GM21528 (cell line): ENCODE measurements around the gene SNED1.

Experiments used
- ATAC-seq: cut with Tn5 transposase; IDR thresholded peaks from one replicate; pipeline ENCODE4 v1.9.1; 2021; ENCODE audit warnings: mild to moderate bottlenecking, moderate library complexity; ENCODE audit not compliant: unreplicated experiment, low FRiP score

SNED1 gene

DNA sequence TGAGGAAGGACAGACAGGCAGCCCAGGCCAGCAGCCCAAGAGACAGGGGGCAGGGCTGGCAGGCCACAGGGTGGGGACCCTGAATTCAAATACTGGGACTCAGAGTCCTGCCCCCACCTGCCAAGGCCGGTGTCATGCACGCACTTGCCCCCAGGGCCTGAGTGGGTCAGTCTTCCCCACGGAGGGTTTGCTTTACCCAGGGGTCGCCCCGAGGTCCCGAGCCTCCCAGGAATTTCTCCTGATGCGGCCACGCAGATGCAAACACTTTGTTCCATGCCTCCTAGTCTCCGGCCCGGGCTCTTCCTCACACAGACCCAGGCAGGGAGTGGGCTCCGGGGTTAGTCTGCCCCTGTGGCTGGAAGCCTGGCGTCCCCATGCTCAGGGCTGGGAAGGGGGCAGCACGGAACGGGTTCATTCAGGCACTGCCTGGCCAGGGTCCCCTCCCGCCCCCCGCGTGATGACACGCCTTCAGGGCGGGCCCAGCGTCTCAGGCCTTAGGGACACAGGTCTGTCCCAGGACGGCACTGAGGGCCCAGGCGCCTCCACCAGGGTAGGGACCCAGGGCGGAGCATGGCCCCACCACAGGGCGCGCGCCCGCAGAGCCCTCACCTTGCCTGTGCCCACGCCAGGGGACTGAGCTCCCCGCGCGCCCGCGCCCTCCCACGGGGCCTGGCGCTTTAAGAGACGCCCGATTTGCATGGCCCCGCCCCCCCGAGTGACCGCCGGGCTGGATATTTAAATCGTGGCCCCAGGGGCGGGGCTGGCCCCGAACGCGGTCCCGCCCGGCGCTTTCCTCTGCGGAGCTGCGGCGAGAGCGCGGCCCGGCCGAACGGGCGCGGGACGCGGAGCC lies at the start of gene SNED1:
Gene SNED1, plus strand, starts transcription at position 763 of the 850 bp plus-strand sequence. CDS start 220 bp downstream, outside the sequence.
- no peak for ATAC-seq

DNA sequence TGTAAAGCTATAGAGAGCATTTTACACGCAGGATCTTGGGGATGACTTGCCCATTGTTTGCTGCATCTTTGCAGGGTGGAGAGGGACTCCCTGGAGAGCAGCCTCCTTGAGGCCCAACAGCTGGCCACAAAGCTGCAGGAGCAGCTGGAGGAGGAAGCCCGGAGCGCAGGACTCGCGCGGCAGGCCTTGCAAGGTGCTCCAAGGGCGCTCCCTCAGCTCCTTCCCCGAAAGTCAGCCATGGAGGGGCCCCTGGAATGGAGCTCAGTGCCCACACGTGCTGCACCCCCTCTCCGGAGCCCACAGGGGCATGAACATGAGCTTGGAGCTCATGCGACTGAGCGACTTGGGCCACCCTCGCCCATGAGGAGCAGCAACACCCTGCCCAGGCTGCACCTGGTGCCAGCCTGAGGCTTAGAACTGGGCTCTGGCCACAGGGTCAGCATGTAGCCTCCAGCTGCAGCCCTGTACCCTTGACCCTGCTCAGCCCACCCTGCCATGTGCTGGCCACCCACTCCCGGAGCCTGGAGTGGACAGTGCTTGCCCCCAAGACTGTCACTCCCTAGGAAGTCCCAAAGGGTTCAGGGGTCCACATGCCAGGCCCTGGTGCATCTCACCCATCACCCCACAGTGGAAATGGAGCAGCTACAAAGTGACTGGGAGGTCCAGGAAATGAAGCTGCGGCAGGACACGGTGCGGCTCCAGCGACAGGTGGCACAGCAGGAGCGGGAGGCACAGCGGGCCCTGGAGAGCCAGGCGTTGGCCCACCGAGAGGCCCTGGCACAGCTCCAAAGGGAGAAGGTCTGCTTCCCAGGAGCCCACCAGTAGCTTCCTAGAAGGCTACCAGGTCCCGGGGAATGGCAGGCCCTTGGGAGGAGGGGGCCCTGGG lies 49.3 kb upstream of the SNED1 start:
- ATAC-seq = no peak

DNA sequence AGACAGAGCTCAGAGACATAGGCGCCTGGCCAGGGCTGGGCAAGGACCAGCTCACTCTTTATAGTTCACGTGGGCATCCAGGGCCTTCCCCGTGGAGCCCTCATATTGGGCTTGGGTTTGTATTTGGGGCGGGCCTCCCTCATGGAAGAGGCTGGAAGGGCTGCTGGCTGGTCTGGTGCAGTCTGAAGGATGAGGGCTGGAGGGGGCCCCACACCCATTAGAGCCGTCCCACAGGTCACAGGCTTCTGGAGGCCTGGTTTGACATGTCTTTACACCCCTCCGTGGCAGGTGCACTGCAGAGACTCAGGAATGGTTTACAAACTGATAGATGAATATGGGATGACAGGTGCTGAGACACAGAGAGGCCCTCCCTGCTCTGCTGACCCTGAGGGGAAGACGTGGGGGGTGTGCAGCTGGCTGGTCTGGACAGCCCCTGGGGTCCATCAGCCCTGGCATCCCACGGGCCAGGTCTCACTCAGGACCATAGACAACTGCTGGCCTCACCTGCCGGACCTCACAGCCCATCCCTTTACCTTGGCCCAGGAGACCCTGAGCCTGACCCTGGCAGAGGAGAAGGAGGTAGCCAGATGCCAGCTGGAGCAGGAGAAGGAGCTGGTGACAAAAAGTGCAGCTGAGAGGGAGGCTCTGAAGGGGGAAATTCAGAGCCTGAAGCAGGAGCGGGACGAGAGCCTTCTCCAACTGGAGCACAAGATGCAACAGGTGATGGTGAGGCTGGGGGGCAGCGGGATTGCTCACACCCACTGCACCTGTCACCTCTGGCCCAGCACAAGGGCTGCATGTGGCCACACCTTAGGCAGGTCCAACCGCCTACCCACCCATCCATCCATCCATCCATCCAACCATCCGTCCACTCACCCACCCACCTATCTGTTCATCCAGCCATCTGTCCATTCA lies 48.4 kb upstream of the SNED1 start:
- ATAC-seq = no peak

DNA sequence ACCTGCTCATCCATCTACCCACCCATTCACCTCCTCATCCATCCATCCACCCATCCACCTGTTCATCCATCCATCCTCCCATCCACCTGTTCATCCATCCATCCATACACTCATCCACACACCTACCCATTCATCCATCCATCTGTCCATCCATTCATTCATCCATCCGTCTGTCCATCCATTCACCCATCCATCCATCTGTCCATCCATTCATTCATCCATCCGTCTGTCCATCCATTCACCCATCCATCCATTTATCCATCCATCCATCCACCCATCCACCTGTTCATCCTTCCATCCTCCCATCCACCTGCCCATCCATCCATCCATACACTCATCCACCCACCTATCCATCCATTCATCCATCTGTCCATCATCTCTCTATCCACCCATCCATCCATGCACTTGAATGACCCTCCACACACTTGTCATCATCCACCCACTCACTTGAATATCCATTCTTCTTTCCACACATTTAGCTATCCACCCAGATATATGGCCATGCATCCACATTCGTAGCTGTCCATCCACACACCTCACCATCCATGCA lies 47.3 kb upstream of the SNED1 start:
- ATAC-seq = no peak

DNA sequence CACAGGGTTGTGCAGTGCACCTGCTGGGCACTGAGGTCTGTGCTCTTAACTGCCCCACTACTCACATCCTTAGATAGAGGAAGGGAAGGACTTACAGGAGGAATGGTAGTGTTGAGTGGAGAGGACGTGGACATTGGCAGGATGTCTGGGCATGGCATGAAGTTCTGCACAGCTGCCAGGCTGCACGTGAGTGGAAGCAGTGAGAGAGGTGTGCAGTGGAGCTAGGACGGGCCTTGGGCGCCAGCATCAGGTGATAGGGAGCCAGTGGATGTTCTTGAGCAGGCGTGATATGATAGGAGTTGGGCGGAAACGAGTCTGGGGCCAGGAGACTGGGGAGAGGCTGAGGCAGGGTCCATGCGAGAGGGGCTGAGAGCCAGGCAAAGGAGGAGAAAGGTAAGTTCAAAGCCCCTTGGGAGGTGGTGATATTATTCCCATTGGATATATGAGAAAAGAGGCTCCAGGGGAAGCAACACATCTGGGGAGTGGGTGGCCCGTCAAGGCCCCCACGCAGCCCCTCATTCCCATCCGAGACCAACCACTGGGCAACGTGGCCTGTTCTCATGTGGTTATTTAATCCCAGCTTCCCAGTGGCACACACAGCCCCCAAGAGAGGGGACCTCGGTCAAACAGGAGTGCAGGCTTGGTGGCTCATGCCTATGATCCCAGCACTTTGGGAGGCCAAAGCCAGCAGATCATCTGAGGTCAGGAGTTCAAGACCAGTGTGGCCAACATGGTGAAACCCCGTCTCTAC lies 45.7 kb upstream of the SNED1 start:
- no peak for ATAC-seq

DNA sequence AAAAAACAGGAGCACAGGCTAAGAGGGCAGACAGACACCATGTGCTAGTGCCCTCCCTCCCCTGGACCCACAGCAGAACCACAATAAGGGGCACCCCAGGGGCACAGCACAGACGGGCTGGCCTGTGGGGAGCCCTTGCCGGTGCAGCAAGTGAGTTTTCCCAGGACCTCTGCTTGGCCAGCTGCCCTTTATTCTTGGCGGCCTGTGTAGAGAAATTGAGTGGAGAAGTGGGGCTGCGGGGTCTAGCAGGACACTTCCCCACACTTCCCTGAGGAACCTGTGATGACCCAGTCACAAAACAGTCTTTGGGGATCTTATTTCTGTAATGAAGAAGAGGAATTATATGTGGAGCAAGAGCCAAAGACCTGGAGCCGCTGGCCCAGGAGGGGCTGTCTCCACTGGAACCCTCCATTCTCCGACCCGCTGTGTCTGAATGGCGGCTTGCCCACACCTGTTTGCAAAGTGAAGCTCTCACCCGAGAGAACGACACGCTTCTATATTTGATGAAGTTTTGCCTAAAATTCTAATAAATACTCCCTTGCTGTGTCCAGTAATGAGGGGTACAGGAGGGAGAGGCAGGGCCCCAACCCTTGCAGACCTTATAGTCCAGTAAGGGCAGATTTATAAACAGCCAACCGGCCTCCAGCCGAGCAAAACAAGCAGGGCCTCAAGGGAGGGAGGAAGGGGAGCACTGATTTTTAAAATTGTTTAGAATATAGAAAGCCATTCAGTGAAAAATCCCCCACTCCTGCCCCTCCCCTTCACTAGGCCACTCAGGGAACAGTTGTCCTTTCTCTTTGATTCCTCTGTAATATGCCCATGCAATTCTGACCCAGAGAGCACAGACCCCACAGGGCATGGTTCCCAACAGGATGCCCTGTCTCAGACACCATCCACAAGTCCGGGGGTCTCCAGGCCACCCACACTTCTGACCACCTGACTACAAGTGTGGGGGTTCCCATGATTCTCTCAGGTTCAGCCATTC lies 44.7 kb upstream of the SNED1 start:
- ATAC-seq = no peak

DNA sequence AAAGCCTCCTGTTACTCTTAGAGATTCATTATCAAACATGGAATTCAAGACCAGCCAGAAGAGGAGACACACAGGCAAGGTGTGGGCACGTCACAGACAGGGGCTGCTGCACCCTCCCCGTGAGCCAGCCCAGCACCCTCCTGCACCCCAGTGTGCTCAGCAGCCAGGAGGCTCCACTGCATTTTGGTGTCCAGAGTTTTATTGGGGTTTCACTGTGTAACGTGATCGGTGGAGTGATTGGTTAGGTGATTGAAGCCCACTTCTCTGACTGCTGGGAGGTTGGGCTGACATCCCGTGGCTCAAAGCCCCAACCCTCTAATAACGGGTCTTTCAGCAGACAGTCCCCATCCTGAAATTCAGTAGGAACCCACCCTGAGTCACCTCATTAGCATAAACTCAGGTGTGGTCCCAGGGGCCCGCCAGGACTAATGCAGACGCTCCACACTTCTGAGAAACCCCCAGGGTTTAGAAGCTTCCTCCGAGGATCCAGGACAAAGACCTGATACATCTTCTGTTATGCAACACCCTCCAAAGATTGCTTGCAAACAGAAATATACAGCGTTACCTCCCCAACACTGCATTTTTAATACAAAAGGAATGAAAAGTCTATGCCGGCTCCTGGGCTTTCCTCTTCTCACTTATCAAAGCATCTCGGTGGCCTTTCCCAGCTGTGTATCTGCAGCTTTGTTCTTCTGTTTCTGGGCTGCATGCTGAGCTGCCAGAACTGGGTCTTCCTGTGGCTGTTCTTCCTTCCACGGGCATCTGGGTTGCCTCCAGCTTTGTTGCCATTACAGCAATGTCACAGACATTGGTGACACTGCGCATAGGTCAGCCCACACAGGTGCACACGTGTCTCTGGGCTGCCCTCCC lies 43.7 kb upstream of the SNED1 start:
- no peak for ATAC-seq

DNA sequence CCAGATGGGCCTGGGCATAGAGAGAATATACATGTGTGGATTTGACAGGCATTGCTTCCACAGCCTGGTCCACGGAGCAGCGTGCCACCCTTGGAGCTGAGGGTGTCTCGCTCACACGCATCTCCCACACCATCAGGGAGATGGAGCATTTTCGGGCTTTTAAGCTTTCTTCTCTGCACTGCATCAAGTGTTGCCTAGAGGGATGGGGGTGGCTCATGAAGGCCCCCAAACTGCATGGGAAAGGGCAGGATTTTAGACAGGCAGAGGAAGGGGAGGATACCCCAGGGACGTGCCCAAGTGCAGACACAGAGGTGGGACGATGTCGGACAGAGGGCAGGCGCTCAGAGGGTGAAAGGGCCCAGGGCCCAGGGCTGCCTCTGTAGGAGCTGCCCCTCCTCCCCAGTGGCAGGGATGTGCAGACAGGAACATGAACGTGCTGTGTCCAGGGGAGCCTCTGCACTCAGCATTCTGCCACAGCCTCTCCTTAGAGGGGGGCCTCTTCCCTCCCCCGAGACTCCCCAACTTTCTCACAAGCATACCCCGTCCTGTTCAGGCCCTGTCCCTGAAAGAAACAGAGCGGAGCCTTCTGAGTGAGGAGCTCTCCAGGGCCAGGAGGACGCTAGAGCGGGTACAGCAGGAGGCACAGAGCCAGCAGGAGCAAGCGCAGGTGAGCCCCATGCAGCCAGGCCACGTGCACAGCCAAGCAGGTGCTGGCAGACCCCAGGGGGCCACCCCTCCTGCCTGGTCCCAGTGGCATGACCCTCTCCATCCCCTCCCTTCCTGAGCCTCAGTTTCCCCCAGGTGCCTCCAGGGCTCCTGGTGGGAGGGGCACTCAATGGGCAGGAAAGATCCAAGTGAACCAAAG lies 42.9 kb upstream of the SNED1 start:
- ATAC-seq = no peak

DNA sequence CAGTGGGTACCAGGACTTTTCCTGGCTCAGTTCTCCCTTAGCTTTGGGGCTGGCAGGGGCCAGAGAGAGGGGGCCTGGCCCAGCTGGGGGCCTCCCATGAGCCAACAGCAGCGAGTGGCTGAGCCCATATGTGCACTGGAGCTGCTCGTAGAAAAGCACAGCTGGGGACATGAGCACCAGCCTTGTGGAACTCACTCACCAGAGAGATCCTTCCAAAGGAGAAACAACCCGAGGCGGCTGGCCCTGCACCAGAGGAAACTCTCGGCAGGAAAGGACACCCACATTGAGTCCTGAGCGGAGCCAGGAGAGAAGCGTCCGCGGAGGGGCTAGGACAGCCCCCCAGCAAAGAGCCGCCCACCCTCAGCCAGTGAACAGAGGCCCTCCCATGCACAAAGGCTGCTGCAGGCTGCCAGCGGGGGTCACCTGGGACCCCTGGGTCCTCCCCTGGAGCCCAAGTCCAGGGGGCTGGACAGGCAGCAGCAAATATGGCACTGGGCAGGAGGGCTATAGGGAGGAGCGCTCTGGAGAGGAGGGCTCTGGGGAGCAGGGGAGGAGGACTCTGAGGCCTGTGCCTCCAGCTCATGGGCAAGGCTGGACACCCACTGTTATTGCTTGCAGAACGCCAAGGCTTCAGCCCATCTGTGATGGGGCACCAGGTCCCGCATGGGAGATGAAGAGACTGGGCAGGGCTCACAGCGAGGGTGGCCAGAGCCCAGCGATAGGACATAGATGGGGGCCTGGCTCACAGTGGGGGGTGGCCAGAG lies 42.1 kb upstream of the SNED1 start:
- ATAC-seq = no peak

DNA sequence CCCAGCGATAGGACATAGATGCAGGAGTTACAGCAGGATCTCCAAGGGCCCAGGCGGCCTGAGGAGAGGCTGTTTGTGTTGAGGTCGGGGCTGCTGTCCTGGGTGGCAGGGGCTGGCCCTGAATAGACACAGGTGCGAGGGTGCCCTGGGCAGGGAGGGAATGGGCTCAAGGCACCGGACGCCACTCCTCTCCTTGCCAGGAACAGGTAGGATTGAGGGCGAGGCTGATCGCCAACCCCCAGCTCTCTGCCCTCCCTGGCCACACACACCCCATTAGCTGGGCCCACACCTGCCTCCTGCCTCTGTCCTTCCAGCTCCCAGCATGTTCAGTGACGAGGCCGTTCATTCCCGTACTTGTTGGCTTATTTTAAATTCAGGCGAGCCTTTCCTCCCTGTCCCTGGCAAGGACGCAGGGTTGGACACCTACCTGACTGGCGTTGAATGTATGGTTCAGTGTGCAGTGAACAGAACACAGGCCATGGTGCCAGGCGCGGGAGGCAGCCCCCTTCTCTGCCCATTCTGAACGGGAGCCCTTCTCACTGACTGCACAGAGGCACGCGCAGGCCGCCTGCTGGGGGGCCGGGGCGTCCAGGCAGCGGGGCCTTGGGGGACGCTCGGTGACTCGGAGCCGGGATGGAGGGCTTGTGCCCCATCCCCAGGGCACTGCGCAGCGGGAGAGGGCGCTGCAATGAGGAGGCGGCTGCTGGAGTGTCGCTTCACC lies 41.3 kb upstream of the SNED1 start:
- ATAC-seq = no peak

DNA sequence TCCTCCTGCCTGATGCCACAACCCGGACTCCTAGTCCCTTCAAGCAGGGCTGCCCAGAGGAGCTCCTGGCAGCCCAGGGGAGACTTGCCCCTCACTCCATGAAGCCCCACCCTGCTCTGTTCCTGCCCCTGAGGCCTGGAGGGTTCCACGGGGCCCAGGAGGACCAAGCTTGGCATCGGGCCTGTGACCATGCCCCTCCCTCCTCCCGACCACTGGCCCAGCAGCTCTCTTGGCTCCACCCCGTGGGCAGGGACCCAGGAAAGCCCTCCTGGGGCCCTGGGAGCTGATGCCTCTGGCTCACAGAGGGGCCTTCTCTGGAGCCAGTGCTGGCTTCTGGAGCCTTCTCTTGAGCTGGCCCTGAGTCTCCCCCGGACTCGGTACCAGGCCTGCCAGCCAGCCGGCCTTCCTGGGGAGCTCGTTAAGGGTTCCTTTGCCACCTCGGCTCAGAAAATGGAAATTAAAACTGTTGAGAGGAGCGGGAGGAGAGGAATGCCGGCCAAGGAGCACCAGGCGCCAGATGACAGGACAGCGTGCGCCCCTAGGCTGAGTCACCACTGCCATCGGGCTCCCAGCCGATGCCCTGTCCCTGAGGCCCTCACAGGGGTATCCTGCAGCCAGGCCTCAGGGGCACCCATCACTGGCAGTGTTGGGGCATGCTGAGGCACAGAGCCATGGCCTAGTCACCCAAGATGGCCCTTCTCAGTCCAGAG lies 40.6 kb upstream of the SNED1 start:
- ATAC-seq = no peak

DNA sequence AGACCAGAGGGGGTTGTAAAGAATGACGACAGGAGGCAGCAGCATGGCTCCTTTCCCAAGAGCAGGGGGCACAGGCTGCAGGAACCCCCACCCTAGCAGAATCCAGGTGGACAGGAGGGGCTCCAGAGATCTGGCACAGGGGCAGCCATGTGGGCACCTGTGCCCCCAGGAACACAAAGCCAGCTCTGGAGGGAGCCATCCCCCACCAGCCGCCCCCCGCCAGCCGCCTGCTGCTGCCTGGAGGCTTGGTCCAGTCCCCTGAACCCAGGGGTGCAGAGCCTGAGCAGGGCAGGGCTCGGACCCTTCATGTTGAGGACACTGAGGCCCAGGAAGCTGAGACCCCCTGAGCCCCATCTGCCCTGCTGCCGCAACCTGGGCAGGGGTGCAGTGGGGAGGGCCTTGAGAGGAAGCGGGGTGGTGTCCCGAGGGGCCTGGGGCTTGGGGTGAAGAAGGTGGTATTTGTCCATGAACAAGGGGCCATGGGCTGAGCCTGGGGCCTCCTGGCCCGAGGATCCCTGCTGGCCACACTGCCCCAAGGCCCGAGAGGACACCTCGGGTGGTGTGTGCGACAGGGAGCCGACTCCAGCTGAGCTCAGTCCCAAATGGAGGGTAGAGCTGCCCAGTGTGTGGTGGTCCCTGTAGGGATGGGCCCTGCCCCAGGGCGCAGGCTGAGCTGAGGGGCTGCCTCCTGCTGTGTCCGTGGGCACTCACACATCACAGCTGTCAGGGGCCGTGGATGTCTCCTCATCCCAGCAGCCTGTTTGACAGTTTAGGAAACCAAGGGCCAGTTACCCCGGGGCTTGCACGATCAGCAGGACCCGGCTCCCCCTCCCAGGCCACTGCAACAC lies 39.8 kb upstream of the SNED1 start:
- ATAC-seq = no peak

DNA sequence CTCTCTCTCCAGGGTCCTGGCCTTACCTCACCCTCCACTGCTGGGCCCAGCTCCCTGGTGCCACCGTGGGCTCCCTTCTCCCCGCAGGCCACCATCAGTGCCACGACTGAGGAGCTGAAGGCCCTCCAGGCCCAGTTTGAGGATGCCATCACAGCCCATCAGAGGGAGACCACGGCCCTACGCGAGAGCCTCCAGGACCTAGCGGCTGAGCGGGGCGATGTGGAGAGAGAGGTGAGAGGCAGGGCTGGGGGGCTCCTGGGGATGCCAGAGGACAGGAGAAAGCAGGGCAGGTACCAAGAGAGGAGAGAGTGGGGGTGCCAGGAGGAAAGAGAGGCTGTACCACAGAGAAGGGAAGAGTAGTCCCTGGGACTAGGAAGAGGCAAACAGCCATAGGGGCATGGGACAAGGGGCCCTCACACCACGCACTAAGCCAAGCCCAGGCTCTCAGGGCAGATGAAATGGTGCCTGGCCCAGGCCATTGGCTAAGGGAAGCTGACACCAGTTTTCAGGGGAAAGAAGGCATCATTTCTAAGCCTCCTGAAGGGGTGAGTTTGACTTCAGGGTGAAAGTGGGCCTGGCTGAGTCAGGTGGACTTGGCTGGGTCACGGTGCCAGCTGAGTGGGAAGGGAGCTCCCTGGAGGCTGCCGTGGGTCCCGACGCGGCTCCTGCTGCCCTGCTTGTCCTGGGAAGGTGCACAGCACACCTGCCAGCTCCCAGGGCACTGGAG lies 39.0 kb upstream of the SNED1 start:
- ATAC-seq = no peak
